GM12864 (cell line): Measurements from ENCODE around the gene FBRS.

Experiments
- DNase-seq: peaks from one replicate; pipeline ENCODE4 v3.0.0-alpha.2; 2011; ENCODE audit warnings: low read depth
- H3K4me3 ChIP-seq: 2 replicates; pipeline ENCODE4 v1.5.1; 2011; ENCODE audit warnings: mild to moderate bottlenecking, low read depth, low read length, control low read depth
- TF ChIP-seq, protein P1 (sequence below): IDR thresholded peaks from 2 replicates; pipeline ENCODE4 v1.5.1; 2011; ENCODE audit warnings: low read depth, mild to moderate bottlenecking, moderate library complexity, low read length, control low read depth, inconsistent platforms; ENCODE audit errors: missing control alignments

Gene FBRS

DNA sequence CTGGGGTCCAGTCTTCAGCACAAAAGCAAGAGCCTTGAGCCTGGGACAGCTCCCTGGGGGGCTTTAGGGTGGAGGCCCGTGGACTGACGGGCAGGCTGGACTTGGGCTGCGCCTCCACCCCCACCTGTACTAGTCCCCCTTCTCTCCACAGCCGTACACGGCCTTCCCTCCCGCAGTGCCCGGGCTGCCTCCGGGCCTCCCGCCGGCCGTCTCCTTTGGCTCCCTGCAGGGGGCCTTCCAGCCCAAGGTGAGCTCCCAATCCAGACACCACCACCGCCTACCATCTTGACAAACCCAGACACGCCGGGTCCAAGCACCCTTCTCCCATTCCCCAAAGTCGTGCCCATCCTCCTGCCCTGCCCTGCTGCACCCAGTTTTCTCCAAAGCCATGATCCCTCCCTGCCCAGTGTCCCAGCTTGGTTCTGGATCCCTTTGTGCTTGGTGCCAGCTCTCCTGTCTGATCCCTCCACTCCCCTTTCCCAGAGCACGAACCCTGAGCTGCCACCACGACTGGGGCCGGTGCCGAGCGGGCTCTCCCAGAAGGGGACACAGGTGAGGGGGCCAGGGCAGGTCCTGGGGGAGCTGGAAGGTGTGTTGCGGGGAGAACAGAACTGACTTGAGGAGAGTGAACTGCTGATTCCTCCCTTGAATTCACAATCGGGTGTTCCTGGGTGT is 7.1 kb downstream of the FBRS start:
- no peak for DNase-seq
- TF ChIP-seq, protein P1, sequence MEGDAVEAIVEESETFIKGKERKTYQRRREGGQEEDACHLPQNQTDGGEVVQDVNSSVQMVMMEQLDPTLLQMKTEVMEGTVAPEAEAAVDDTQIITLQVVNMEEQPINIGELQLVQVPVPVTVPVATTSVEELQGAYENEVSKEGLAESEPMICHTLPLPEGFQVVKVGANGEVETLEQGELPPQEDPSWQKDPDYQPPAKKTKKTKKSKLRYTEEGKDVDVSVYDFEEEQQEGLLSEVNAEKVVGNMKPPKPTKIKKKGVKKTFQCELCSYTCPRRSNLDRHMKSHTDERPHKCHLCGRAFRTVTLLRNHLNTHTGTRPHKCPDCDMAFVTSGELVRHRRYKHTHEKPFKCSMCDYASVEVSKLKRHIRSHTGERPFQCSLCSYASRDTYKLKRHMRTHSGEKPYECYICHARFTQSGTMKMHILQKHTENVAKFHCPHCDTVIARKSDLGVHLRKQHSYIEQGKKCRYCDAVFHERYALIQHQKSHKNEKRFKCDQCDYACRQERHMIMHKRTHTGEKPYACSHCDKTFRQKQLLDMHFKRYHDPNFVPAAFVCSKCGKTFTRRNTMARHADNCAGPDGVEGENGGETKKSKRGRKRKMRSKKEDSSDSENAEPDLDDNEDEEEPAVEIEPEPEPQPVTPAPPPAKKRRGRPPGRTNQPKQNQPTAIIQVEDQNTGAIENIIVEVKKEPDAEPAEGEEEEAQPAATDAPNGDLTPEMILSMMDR, result no peak
- no peak overlapping the region for H3K4me3 ChIP-seq

DNA sequence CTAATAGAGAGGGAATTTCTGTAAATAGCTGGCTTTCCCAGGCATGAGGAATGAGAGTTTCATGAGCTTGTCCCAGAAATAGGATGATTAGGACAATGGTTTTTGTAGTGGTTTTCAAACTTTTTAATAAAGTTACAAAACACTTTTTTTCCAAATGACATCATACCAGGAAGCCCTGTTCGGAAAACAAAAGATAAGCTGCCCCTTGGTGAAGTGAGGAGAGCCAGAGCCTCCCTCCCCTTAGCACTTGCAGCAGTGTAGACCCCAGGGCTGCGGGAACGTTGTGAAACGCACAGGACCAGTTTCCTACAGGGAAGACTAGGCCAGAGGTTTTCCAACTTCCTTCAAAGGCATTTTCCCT is 7.6 kb downstream of the FBRS start:
- TF ChIP-seq, protein P1, result no peak
- DNase-seq, result no peak
- no peak overlapping the region for H3K4me3 ChIP-seq

DNA sequence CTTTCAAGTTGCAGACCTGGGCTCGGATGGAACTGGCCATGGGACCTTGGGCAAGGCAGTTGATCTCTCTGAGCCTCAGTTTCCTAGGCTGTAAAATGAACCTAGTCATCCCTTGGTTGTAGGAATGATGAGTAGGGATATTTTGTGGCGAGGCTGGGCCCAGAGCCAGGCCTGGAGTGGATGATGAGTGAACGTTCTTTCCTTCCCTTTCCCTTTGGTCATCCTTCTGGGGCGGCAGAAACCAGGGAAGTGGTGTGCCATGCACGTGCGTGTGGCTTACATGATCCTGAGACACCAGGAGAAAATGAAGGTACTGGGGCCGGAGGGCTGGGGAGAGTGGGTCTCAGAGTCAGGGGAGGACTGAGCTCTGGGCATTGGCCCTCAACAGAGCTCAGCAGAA is 8.4 kb downstream of the FBRS start:
- no peak overlapping the region for H3K4me3 ChIP-seq
- TF ChIP-seq, protein P1, result no peak
- DNase-seq, result no peak

DNA sequence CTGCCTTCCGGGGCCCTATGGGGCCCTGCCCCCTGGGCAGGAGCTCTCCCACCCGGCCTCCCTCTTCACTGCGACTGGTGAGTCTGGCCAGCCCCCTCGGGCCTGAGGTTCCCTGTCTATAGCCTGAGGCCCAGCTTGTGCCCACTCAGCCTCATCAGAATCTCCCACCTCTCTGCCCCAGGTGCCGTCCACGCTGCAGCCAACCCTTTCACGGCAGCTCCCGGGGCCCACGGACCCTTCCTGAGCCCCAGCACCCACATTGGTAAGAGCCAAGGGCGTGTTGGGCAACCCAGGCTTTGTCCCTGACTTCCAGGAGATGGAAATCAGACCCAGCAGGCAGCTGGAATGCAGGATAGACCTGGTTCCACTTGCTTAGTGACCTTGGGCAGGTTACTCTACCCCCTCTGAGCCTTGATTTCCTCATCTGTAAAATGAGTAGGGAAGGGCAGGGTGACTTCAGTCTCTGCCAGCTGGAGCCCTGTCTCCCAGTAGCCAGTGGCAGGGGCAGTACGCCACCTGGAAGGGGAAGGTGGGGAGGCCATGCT is 9.2 kb downstream of the FBRS start:
- TF ChIP-seq, protein P1, result no peak
- no peak overlapping the region for H3K4me3 ChIP-seq
- DNase-seq, result no peak

DNA sequence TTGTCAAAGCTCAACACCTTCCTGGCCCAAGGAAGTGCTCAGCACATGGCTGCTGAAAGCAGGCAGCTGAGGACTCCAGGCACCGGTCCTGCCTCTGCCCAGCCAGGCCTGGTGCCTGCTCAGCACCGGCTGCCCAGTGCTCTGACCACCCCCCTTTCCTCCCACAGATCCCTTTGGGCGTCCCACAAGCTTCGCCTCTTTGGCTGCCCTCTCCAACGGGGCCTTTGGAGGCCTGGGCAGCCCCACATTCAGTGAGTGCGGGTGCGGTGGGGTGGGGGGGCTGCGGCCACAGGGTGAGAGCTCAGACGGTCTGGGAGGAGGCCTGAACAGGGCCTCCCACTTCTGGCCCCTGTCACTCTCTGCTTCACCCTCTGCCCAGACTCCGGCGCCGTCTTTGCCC is 10.2 kb downstream of the FBRS start:
- no peak overlapping the region for H3K4me3 ChIP-seq
- no peak for DNase-seq
- TF ChIP-seq, protein P1, result no peak

DNA sequence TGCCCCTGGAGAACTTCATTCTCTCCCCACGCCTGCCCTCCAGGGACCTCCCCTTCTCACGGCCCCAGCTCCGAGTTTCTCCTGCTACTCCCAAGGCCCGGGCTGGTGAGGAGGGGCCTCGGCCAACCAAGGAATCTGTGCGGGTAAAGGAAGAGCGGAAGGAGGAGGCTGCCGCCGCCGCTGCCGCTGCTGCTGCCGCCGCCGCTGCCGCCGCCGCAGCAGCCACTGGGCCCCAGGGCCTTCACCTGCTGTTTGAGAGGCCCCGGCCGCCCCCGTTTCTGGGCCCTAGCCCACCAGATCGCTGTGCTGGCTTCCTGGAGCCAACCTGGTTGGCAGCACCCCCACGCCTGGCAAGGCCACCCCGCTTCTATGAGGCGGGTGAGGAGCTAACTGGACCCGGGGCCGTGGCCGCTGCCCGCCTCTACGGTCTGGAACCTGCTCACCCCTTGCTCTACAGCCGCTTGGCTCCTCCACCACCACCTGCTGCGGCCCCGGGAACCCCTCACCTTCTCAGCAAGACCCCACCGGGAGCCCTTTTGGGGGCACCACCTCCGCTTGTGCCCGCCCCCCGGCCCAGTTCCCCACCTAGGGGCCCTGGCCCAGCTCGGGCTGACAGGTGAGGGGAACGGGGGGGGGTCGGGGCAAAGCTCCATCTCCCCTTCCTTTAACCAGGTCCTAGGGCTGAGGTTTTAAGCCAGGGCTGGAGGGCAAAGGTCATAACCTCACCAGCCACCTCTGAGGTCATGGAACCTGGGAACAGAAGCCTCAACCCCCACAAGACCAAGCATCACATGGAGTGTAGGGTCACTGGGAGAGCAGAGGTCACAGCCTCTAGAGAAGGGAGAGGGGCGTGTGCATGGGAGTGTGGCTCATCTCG is 11.0 kb downstream of the FBRS start:
- H3K4me3 ChIP-seq, result no peak overlapping the region
- DNase-seq, result no peak
- TF ChIP-seq, protein P1, result no peak
